Choroid plexus epithelial cell (primary cell): ENCODE data around the gene ZNF524.

Experiments
- DNase-seq: peaks from one replicate; pipeline ENCODE4 v3.0.0-alpha.2; 2010; ENCODE audit warnings: low read depth
- H3K4me3 ChIP-seq: 2 replicates; pipeline ENCODE4 v1.5.1; 2011; ENCODE audit warnings: low read depth, mild to moderate bottlenecking, control low read depth, low read length, moderate library complexity
- TF ChIP-seq, protein P1 (sequence below): conservative IDR thresholded peaks from 2 replicates; pipeline ENCODE4 v1.5.1; 2011; ENCODE audit warnings: low read depth, mild to moderate bottlenecking, control low read depth, inconsistent platforms, low read length, moderate library complexity

The ZNF524 gene

DNA sequence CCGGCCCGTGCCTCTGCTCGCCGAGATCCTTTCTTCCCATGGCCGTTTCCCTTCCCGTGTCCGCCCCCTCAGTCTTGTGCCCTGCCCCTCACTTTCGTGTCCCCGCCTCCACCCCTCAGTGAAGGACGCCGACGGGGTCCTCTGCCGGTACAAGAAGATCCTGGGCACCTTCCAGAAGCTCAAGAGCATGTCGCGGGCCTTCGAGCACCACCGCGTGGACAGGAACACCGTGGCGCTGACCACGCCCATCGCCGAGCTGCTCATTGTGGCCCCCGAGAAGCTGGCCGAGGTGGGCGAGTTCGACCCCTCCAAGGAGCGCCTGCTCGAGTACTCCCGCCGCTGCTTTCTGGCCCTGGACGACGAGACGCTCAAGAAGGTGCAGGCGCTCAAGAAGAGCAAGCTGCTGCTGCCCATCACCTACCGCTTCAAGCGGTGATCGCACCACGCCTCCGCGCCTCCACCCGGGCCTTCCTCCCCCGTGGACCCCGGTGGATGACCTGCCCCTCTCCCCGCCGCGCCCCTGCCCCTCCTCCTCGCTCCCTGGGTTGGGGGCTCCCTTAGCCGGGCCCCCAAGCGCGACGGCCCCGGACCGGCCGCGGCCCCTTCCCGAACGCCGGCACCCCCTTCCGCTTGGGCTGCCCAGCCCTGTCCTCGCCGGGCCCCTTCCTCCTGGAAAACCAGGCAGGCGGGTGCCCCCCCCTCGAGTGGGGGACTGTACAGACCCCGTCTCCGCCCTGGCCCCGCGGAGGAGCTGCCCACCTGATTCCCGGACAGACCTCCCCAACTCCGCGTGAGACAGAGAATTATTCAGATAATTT lies 52.4 kb downstream of the ZNF524 start:
- H3K4me3 ChIP-seq = no peak overlapping the region
- no peak for DNase-seq
- TF ChIP-seq, protein P1, sequence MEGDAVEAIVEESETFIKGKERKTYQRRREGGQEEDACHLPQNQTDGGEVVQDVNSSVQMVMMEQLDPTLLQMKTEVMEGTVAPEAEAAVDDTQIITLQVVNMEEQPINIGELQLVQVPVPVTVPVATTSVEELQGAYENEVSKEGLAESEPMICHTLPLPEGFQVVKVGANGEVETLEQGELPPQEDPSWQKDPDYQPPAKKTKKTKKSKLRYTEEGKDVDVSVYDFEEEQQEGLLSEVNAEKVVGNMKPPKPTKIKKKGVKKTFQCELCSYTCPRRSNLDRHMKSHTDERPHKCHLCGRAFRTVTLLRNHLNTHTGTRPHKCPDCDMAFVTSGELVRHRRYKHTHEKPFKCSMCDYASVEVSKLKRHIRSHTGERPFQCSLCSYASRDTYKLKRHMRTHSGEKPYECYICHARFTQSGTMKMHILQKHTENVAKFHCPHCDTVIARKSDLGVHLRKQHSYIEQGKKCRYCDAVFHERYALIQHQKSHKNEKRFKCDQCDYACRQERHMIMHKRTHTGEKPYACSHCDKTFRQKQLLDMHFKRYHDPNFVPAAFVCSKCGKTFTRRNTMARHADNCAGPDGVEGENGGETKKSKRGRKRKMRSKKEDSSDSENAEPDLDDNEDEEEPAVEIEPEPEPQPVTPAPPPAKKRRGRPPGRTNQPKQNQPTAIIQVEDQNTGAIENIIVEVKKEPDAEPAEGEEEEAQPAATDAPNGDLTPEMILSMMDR = no peak
